Measurements from ENCODE around the gene AHDC1.

- TF ChIP-seq EZH2 (IDR thresholded peaks at IDR 0.05; ENCODE audit: insufficient read depth, poor library complexity, severe bottlenecking) (no peak), EZH2phosphoT487 (IDR thresholded peaks at IDR 0.05; ENCODE audit: insufficient read depth, low read depth) (no peak)
These were observed 63.8 kb downstream of the AHDC1 start for GRCh38 chr1:27539901-27540861.
